GM18519 (cell line): ENCODE results near the gene CHTF18.
"Not testable (repeated sequence)": the region's sequence is repeated elsewhere in the genome, so short reads cannot be mapped to it uniquely, and the experiment has no call there.

Experiments
- ATAC-seq: cut with Tn5 transposase; IDR thresholded peaks from one replicate; pipeline ENCODE4 v1.9.1; 2021; ENCODE audit warnings: mild to moderate bottlenecking, moderate library complexity; ENCODE audit not compliant: unreplicated experiment, low FRiP score

CHTF18 gene

GRCh38 chr16:788399-789126 lies at the start of gene CHTF18:
Gene CHTF18 (plus strand): TSS chr16:788620. CDS start chr16:788685, 65 bp downstream.
- ATAC-seq: peak; percentile 52

GRCh38 chr16:739560-740458 lies 48.6 kb upstream of the CHTF18 start:
- no peak for ATAC-seq

- ATAC-seq: no peak
These were observed 48.0 kb upstream of the CHTF18 start for GRCh38 chr16:740459-740763.

- ATAC-seq: no peak
These were observed 47.5 kb upstream of the CHTF18 start, which contains the start of gene CIAO3 for GRCh38 chr16:740764-741505. Gene CIAO3 (minus strand): TSS chr16:740997. CDS start chr16:740985, 12 bp downstream.

GRCh38 chr16:741986-742629 lies 46.3 kb upstream of the CHTF18 start:
- no peak for ATAC-seq

GRCh38 chr16:742894-743293 lies 45.5 kb upstream of the CHTF18 start:
- not testable (repeated sequence) for ATAC-seq

GRCh38 chr16:743794-744500 lies 44.5 kb upstream of the CHTF18 start:
- no peak for ATAC-seq

GRCh38 chr16:745739-746138 lies 42.7 kb upstream of the CHTF18 start:
- ATAC-seq: no peak

- no peak for ATAC-seq
These were observed 41.8 kb upstream of the CHTF18 start for GRCh38 chr16:746637-747036.

GRCh38 chr16:747978-748746 lies 40.3 kb upstream of the CHTF18 start:
- no peak for ATAC-seq

GRCh38 chr16:749010-749409 lies 39.4 kb upstream of the CHTF18 start:
- ATAC-seq: no peak

GRCh38 chr16:750485-750884 lies 37.9 kb upstream of the CHTF18 start:
- no peak for ATAC-seq

- ATAC-seq: no peak
These were observed 37.0 kb upstream of the CHTF18 start for GRCh38 chr16:751152-752006.

GRCh38 chr16:752007-752312 lies 36.5 kb upstream of the CHTF18 start:
- ATAC-seq: no peak

- not testable (repeated sequence) for ATAC-seq
These were observed 34.3 kb upstream of the CHTF18 start for GRCh38 chr16:754121-754607.

GRCh38 chr16:754656-755055 lies 33.8 kb upstream of the CHTF18 start:
- no peak for ATAC-seq

- ATAC-seq: no peak
These were observed 32.0 kb upstream of the CHTF18 start for GRCh38 chr16:756428-756827.
